ENCODE measurements around the gene CPHXL.

GRCh38 chr16:75742424-75743047 is 16.2 kb upstream of the CPHXL start:
- TF ChIP-seq, protein P1, sequence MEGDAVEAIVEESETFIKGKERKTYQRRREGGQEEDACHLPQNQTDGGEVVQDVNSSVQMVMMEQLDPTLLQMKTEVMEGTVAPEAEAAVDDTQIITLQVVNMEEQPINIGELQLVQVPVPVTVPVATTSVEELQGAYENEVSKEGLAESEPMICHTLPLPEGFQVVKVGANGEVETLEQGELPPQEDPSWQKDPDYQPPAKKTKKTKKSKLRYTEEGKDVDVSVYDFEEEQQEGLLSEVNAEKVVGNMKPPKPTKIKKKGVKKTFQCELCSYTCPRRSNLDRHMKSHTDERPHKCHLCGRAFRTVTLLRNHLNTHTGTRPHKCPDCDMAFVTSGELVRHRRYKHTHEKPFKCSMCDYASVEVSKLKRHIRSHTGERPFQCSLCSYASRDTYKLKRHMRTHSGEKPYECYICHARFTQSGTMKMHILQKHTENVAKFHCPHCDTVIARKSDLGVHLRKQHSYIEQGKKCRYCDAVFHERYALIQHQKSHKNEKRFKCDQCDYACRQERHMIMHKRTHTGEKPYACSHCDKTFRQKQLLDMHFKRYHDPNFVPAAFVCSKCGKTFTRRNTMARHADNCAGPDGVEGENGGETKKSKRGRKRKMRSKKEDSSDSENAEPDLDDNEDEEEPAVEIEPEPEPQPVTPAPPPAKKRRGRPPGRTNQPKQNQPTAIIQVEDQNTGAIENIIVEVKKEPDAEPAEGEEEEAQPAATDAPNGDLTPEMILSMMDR (IDR thresholded peaks at IDR 0.05), result no peak
- TF ChIP-seq POLR2A (IDR thresholded peaks at IDR 0.05), result no peak
